Inflammatory macrophage treated with lipopolysaccharide for 4 hours (primary cell): ENCODE measurements around the gene ABHD17B.
"Not testable (repeated sequence)": the region's sequence is repeated elsewhere in the genome, so short reads cannot be mapped to it uniquely, and the experiment has no call there.

Source experiments
- DNase-seq: peaks from one replicate; pipeline ENCODE4 v3.0.0-alpha.2; 2020

Gene ABHD17B

GRCh38 chr9:71911061-71911907 lies at the start of gene ABHD17B, which contains the start of gene C9orf85:
Gene ABHD17B, minus strand, starts transcription at chr9:71911193. Its CDS starts 36,113 bp downstream, at chr9:71875080.
Gene C9orf85, plus strand, starts transcription at chr9:71911639. Its CDS starts 96 bp downstream, at chr9:71911735.
- peak; percentile 100 for DNase-seq

- DNase-seq, result peak; percentile 19
These were observed 44.4 kb upstream of the ABHD17B start for GRCh38 chr9:71955300-71955915.

GRCh38 chr9:71954652-71955051 lies 43.7 kb upstream of the ABHD17B start:
- DNase-seq, result not testable (repeated sequence)

- DNase-seq, result no peak
These were observed 33.9 kb upstream of the ABHD17B start for GRCh38 chr9:71944754-71945375.

GRCh38 chr9:71941998-71942567 lies 31.1 kb upstream of the ABHD17B start:
- DNase-seq, result no peak

- no peak for DNase-seq
These were observed 30.1 kb upstream of the ABHD17B start for GRCh38 chr9:71941060-71941568.

GRCh38 chr9:71937898-71938297 lies 26.9 kb upstream of the ABHD17B start:
- no peak for DNase-seq

GRCh38 chr9:71937070-71937625 lies 26.2 kb upstream of the ABHD17B start:
- DNase-seq, result no peak

- DNase-seq, result no peak
These were observed 25.1 kb upstream of the ABHD17B start for GRCh38 chr9:71936066-71936465.

GRCh38 chr9:71931166-71931565 lies 20.2 kb upstream of the ABHD17B start:
- no peak for DNase-seq

- no peak for DNase-seq
These were observed 18.9 kb upstream of the ABHD17B start for GRCh38 chr9:71929791-71930440.

- no peak for DNase-seq
These were observed 18.2 kb upstream of the ABHD17B start for GRCh38 chr9:71929223-71929622.

- DNase-seq, result no peak
These were observed 17.8 kb upstream of the ABHD17B start for GRCh38 chr9:71928806-71929205.

GRCh38 chr9:71928376-71928775 lies 17.4 kb upstream of the ABHD17B start:
- no peak for DNase-seq

- DNase-seq, result no peak
These were observed 14.8 kb upstream of the ABHD17B start for GRCh38 chr9:71925834-71926233.

- peak; percentile 12 for DNase-seq
These were observed 13.6 kb upstream of the ABHD17B start for GRCh38 chr9:71924576-71924975.

- no peak for DNase-seq
These were observed 10.3 kb upstream of the ABHD17B start for GRCh38 chr9:71921190-71921814.

GRCh38 chr9:71920456-71921189 lies 9.6 kb upstream of the ABHD17B start:
- no peak for DNase-seq

- DNase-seq, result no peak
These were observed 7.4 kb upstream of the ABHD17B start for GRCh38 chr9:71918419-71918818.

GRCh38 chr9:71916834-71917534 lies 6.0 kb upstream of the ABHD17B start:
- peak; percentile 35 for DNase-seq
